GM19467 (cell line): ENCODE measurements around the gene ARMC6.
"Not testable (repeated sequence)": the region's sequence is repeated elsewhere in the genome, so short reads cannot be mapped to it uniquely, and the experiment has no call there.

Source experiments
- ATAC-seq: cut with Tn5 transposase; IDR thresholded peaks from one replicate; pipeline ENCODE4 v1.9.1; 2021; ENCODE audit warnings: mild to moderate bottlenecking, moderate library complexity; ENCODE audit not compliant: unreplicated experiment

ARMC6 gene

GRCh38 chr19:19022380-19022961, 10.9 kb upstream of the ARMC6 start:
- no peak for ATAC-seq

GRCh38 chr19:19023376-19023775, 10.0 kb upstream of the ARMC6 start:
- ATAC-seq, result not testable (repeated sequence)

GRCh38 chr19:19025861-19026260, 7.5 kb upstream of the ARMC6 start:
- no peak for ATAC-seq

GRCh38 chr19:19026299-19026971, 7.0 kb upstream of the ARMC6 start:
- ATAC-seq, result no peak

GRCh38 chr19:19027228-19027627, 6.2 kb upstream of the ARMC6 start:
- no peak for ATAC-seq

GRCh38 chr19:19028526-19028925, 4.9 kb upstream of the ARMC6 start:
- no peak for ATAC-seq

GRCh38 chr19:19031891-19032290, 1.5 kb upstream of the ARMC6 start:
- ATAC-seq, result no peak

- ATAC-seq, result peak; percentile 2
These were observed 805 bp upstream of the ARMC6 start for GRCh38 chr19:19032420-19033175.

- no peak for ATAC-seq
These were observed 302 bp upstream of the ARMC6 start for GRCh38 chr19:19033176-19033425.

GRCh38 chr19:19034204-19034624, 811 bp downstream of the ARMC6 start:
- ATAC-seq, result peak; percentile 39

- no peak for ATAC-seq
These were observed 6.5 kb downstream of the ARMC6 start for GRCh38 chr19:19039901-19040300.

- no peak for ATAC-seq
These were observed 7.0 kb downstream of the ARMC6 start for GRCh38 chr19:19040417-19040816.

GRCh38 chr19:19042732-19043280, 9.4 kb downstream of the ARMC6 start:
- ATAC-seq, result no peak

GRCh38 chr19:19043481-19043880, 10.1 kb downstream of the ARMC6 start:
- no peak for ATAC-seq

- no peak for ATAC-seq
These were observed 10.5 kb downstream of the ARMC6 start for GRCh38 chr19:19043881-19044280.

GRCh38 chr19:19049406-19049805, 16.0 kb downstream of the ARMC6 start:
- no peak for ATAC-seq

GRCh38 chr19:19050104-19050503, 16.7 kb downstream of the ARMC6 start:
- ATAC-seq, result no peak

GRCh38 chr19:19050731-19051130, 17.3 kb downstream of the ARMC6 start:
- ATAC-seq, result no peak

- no peak for ATAC-seq
These were observed 18.2 kb downstream of the ARMC6 start for GRCh38 chr19:19051478-19052213.

GRCh38 chr19:19052921-19053320, 19.5 kb downstream of the ARMC6 start:
- no peak for ATAC-seq

- ATAC-seq, result no peak
These were observed 20.3 kb downstream of the ARMC6 start for GRCh38 chr19:19053508-19054314.
